Inferior parietal cortex (tissue), 1 donor: ENCODE results near the gene CHRNA7.

Experiments used
- DNase-seq: peaks from one replicate; pipeline ENCODE4 v3.0.0-alpha.2; 2016; ENCODE audit errors: extremely low spot score

Gene CHRNA7

DNA sequence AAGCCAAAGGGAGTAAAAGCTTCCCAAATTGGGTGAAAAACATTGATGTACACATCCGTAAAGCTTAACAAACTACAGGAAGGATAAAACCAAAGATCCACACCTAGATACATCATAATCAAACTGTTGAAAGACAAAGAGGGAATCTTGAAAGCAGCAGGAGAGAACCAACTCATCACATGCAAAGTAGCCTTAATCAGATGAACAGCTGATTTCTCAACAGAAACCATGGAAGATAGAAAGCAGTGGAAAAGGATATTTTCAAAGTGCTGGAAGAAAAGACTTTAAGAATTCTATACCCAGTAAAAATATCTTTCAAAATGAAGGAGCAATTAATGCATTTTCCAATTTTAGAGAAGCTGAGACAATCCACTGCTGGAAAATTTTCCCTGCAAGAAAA lies 36.8 kb downstream of the CHRNA7 start:
- no peak for DNase-seq

DNA sequence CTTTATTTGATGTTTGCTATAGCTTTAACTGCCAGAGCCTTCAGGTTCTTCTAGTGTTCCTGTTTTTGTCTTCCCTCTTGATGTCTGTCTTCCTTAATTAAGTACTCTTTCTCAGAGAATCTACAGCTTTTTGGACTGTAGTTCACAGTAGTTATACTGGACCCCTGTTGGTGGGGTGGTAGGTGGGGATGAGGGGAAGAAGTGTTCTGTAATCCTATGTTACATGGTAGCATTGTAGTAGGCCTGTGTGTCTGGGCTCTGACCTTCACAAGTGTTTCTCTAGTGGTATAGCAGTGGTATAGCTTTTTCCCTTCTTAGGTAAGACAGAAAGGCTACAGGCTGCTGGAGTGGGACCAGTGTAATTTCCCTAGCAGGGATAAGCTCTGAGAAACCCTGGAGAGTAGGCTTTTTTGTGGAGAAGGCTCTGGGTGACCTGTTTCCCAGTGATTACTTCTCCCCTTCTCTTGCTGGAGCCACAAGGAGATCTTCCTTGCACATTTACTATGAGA lies 59.6 kb downstream of the CHRNA7 start:
- DNase-seq, result no peak

DNA sequence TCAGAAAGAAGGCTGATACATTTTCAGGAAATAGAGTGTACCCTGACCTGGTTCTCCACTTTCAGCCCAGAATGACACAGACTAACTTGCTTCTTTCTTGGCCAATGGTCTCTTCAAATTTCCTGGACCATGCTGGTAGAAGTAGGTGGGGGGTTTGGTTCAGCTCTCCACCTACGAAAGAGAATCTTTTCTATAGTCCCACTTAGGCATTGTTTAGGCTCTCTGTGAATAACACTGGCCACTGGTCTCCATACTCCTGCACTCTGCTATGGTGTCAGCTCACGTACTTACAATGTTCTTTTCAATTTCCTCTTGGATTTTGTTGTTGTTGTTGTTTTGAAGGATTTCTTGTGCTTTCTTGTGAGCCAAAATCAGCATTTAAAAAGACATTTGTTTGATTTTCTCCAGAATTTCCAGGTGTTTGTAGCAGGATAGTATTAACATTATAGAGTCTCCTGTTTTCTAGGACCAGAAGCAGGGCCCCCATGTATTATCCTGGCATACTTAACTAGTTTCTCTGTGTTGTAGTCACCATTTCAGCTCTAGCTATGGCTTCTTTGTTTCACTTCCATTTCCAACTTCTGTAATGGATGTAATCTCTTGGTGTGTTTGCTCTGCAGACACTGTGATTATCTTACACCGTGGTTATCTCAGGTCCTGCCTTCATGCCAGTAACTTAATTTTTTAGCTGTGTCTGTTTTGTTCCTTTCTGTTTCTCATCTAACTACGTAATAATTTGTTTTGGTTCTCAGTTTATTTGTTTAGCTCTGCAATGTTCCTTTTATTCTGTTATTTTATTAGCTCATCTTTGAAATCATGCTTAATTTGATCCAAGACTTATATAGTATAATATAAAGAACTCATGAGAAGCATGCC lies 61.4 kb downstream of the CHRNA7 start:
- DNase-seq, result no peak

DNA sequence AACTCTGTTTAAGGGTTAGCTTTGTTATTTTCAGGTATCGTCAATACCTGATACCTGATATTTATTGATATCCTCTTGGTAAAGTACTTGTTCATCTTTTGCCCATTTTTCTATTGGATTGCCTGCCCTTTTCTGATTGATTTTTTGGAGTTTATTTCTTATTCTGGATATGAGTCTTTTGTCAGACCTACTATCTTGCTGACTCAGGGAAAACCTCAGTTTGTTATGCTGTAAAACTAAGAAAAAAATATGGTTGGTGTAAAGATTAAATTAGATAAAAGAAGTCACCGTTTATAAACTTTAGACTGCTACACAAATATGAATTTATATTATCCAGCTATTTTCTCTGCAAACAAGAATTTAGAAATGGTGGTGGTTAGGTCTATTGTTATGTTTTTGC lies 65.9 kb downstream of the CHRNA7 start:
- DNase-seq, result no peak

DNA sequence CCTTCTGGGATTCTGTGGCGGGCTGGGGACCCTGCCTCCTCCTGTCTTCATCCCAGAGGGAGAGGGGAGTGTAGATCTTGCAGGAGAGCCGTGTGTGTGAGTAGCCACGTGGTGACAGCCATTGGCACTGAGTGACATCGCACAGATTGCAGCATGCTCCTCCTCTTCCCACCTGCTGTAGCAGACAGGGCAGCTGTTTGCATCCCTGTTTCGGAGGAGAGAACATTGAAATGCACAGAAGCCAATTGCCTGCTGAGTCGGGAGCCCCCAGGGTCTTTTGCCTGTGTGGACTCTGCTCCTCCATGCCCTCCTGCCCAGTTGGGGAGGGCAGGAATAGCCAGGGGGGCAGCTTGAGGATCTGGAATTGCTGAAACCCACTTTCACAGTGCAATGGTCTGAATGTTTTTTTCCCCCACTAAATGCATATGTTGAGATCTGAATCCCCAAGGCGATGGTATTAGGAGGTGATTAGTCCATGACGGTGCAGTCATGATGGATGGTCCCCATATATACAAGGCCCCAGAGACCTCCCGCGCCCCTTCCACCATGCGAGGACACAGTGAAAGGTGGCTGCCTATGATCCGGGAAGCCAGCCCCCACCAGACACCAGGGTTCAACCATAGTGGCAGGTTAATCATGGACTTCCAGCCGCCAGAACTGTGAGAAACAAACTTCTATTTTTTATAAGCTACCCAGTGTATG lies 66.8 kb downstream of the CHRNA7 start:
- DNase-seq, result no peak

DNA sequence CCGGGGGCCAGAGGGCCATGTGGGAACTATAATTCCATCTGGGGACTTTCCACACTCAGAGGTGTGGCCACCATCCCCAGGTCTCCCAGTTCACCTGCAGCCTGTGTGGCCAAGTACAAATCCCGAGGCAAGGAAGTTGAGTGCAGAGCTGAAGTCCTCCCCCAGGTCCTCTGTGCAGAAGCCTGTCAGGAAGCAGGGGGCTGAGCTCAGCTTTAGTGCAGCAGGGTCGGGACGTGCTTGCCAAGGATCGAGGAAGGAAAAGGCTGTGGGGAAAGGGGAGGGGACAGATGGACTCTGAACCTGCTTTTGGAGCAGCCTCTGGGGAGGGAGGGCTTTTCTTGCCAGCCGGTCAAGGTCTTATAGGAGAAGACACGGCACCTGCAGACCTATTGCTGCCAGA lies 67.7 kb downstream of the CHRNA7 start:
- DNase-seq, result no peak

DNA sequence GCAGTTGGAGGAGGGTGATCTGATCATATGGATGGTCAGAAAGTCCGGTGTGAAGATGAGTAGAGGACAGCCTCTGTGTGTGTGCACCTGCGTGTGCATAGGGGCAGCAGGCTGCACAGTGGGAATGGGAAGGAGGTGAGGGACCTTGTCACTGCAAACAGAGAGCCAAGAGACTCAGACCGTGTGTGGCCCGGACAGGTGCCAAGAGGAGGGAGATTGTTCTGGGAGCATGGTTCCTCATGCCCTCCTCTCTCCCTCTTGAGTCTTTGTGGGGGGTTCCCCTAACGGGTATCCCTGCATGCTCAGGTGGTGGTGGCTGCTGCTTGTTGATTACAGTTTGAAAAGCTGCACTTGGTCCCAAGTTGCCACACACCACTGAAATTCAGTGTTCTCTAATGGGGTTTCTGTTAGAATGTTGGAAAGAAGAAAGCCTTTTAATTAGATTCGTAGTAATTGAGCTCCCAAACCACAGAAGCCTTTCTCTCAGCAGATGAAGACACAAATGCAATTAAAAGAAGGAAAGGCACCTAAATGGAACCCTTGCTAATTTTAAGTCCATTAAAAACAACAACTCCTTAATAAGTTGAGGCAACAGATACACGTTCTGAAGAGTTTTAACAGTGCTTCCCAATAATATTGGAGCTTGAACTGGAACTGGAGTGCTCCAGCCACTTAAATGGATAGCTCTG lies 68.9 kb downstream of the CHRNA7 start:
- DNase-seq, result no peak

DNA sequence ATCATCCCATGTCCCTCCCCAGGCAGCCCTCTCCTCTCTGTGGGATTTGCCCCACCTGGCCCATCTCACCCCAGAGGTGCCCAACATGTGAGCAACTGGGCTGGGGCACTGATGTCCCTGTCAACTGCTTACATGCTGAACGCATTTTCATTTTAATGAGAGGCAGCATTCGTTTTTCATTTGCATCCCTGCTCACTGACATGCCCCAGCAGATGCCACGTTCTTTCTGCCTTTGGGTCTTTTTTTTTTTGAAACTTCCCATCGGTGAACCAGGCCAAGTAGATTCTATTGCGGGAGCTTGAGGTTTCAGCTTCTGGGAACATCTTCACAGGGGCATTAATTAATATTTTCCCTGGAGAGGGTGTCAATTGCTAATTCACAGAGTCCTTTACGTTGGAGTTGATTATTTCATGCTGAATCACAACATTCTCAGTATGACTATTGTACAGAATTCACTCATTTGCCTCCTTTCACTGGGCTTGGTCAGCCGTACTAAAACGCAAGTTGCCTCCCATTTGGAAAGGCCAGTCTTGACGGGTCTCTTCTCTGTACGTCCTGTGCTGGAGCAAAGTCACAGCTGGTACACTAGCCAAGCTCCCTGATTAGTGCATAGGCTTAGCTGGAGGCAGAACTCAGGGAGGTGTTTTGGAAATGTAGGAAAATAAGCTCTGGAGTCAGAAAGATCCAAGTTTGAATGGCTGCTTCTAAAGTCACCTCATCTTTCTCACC lies 69.8 kb downstream of the CHRNA7 start:
- DNase-seq, result no peak

DNA sequence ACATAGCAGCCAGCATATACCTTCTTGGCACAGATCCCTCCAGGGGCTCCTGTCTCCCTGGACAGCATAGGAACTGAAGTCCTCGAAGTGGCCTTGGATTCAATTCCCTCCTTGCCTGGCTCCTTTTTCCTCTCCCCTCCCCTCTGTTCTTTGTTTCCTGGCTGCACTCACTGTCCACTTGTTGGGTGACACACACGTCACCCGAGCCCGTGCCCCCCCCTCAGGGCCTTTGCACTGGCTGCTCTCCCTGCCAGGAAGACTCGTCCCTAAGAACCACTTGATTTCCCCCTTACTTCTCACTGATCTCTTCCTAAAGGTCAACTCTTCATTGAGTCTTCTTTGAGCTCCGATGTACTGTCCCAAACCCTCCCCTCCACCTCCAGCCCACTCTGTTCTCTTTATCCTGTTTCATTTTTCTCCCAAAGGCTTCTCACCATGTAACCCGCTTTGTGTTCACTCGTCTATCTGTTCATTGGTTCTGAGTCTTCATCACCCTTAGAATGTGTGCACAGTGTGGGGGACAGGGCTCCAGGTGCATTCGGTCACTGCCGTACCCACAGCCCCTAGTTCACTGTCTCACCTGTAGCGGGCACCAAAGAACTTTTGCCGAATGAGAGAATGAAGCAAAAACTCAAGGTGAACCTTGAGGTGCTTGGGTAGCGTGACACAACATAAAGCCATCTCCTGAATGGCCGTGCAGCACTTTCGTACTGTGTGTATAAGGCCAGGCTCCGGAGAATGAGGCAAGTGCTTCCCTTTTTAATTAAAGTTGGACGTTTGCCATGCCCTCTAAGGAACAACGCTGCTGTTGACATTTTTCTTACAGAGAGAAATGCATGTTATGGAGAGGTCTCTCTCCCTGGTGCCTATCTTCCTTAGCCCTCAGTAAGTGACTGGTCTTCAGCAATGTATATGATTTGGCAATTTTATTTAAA lies 74.0 kb downstream of the CHRNA7 start:
- no peak for DNase-seq

DNA sequence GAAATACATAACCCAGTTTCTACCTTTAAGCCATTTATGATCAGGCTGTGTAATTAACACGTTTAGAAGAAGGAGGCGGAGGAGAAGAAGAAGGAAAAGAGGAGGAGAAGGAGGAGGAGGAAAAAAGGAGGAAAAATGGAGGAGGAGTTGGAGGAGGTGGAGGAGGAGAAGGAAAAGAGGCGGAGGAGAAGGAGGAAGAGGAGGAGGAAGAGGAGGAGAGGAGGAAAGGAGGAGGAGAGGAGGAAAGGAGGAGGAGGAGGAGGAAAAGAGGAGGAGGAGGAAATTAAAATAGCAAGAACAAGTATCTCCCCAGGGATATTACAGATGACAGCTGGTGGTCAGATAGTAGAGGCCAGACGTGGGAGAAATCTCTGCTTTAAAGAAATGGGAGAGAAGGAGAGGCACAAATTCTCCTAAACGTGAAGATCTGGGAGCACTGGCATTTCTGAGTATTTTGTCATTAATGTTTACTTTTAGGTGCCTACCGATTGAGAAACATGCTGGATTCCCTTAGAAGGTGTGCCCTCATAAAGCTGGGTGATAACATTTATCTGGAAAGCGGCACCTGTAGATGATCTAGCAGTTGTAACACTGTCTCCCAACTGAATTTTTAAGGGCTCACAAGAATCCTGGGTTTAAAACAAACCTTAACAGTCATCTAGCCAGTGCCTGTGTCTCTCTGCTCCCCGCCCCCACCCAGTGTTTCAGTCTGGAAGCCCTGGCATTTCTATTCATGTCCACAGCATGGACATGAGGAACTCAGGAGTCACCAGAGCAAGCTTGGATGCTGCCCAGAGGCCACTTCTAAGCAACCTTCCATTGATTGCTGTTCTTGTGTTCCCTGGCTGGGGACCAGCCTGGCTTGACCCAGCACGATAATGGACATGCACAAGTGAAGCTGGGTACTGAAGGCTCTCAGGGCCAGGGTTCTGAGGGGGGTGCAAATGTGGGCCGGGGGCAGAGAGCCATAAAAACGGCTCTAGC lies 75.2 kb downstream of the CHRNA7 start:
- DNase-seq, result no peak

DNA sequence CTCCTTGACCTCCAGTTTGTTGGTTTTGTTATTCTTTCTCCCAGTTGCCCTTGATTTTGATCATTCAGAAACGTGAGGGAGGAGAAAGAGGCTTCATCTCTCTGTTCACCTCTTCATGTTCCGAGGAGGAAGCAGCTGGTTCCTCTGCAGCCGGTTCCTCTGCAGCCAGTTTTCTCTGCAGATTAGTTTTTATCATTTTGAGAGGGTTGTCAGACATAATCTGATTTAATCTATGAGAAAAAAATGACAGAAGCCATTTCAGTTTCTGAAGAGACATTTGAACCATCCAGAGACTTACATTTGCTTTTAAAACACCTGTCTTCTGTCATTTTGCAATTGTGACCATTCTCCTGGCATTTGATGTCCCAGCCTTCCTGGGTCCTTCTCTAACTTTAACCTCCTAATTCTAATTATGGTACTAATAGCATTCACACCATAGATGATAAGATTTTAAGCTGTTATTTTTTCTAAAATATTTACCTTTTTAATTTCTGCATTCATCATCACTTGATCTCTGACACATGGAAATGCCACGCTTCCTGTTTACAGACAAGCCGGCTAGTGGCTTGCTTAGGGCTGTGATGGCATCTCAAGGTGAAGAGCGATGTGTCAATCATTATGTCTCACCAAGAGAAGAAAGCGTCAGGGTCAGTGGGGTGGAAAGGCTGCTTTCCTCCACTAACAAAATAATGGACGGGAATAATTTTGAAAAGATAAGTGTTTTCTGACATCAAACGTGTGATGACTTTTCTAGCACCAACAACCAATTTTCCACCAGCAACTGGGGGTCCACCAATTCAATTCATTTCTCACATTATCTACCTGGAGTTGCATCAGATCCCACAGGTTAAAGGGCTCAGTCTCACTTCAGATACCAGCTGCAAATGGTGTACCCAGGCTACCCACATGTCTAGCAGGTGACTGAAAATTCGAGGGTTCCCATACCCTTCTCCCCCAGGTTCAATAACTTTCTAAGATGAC lies 76.4 kb downstream of the CHRNA7 start:
- DNase-seq, result no peak

DNA sequence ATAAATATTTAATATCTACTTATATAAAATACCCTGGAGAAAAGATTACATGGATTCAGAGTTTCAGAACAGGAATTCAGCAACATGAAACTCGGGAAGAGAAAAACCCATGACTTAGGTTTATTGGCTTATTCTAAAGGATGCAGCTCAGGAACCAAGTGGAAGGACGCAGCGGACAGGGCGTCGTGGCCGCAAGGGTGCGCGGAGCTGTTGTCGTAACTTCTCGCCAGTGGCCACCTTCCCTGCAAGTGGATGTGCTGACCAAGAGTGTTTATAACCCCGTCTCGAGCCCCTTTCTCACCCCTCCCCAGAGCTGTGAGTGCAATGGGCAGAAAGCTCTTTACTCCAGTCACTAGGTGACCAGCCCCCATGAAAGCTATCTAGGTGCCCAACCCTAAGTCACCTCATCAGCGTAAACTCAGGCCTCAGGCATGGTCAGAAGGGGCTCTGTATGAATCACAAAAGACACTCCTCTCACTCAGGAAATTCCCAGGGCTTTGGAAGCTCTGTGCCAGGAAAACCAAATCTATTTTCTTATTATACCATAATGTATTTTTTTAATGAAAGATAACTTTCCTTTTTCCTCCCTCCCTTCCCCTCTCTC lies 77.3 kb downstream of the CHRNA7 start:
- DNase-seq, result no peak

DNA sequence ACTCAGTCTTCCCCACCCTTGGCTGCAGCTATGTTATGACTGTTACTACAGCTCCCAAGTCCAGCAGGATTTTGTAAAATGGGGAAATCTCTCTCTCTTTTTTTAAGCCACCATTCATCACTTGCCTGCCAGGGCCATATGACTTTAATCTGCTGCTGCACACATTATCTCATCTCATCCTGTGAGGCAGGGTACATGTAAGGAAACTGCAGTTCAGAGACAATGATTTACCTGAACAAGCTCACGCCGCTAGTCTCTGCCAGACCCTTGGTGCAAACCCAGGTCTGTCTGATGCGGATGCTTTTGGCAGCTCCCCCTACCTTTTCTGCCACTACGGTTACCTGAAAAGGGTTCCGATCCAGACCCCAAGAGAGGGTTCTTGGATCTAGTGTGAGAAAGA lies 78.3 kb downstream of the CHRNA7 start:
- DNase-seq, result no peak

DNA sequence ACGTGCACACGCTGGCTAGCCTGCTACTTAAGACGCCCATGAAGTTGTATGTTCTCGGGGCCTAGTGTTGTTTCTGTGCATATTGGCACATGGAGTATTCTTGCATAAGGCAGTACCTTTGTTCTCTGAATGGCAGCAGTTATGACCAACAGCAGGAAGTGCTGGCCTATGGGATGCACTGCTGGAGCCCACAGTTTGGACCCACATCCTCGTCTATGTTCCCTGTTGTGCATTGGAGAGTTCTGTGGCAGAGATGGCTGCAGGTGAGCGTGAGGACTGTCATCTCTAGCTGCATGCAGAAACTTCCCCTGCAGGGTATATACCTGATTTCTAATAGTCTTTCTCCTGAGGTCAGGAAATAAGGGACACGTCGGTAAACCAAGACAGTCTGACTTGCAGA lies 81.8 kb downstream of the CHRNA7 start:
- no peak for DNase-seq

DNA sequence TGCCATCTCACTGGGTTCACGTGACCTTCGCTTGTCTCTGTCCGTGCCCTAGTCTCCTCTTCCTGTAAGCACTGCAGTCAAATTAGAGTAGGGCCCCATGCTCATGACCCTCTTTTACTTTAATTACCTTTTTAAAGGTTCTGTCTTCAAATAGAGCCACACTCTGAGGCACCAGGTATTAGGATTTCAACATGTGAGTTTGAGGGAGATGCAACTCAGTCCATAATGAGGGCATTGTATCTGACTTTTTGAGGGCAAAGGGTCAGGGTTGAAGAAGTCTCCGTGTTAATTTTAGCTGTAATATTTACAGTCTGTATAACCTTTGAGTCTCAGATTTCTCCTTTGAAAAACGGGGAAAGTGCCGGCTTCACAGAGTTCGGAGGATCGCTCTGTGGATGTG lies 82.9 kb downstream of the CHRNA7 start:
- no peak for DNase-seq

DNA sequence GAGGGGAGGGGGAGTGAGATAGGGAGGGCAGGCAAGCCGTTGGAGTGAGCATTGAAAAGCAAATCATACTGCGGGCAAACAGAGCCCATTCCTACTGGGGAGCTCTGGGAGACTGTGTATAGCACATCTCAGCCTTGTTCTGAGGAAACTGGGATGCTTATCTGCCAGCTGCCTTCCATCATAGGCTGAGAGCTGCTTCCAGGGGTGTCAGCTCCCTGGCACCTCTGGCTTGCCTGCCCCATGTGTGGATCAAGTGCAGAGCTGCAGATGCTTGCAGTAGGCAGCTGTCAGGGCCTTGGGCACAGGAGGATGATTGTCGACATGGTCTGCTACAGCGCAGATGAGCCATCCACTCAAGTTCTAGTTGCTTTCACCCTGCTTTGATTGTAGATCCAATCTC lies 86.8 kb downstream of the CHRNA7 start:
- no peak for DNase-seq

DNA sequence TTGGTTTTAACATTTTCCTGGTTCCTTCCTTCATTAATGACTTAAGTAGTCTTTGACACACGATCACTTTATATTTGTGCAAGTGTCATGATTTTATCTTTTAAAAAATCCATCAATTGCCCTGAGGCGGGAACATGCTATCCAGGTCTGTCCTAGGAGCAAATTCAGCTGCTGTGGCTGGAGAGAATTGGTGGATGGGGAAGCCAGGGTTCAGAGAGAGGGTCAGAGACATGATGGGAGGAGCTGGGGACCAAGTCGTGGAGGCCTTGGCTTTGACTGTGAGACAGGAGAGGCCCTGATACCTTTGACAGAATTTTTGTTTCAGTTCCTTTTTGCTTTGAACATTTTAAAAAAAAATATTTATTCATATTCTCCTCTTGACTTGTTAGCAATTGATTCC lies 89.0 kb downstream of the CHRNA7 start:
- no peak for DNase-seq
